Panc1 (cell line): ENCODE results near the gene ME2. TPM values are rescaled to one million over a fixed set of nuclear protein-coding genes. Genes with fewer than 3 reads are reported as not detected.

ENCODE experiments used
- ATAC-seq: fragments of 200-7000 bp; cut with Tn5 transposase; 2 replicates; pipeline ENCODE4 v1.9.1; 2020; ENCODE audit warnings: mild to moderate bottlenecking, moderate library complexity
- BruUV-seq: library from RNA; stranded (reverse); fragments of 400-500 nt; replicated peaks from 2 replicates; lab custom pipeline; 2021; lab: Mats Ljungman, UMichigan
- CTCF ChIA-PET: fragments of 300-600 bp; sonication (Branson Sonifier 250); formaldehyde crosslinking; loops from one replicate; lab custom pipeline; 2022; ENCODE audit warnings: antibody characterized with exemption; lab: Charles Lee
- POLR2A ChIA-PET: fragments of 300-600 bp; sonication (Branson Sonifier 250); formaldehyde crosslinking; loops from one replicate; lab custom pipeline; 2022; ENCODE audit warnings: antibody characterized with exemption; lab: Charles Lee
- DNase-seq: peaks from one replicate; pipeline ENCODE4 v3.0.0-alpha.2; 2010; ENCODE audit warnings: low read depth, low spot score
- H3K27ac ChIP-seq: 2 replicates; pipeline ENCODE4 v1.5.1; 2011; ENCODE audit warnings: mild to moderate bottlenecking, low read length, inconsistent platforms
- H3K27me3 ChIP-seq: fragments of 200-500 bp; sonication (Bioruptor generic); 2 replicates; pipeline ENCODE4 v1.6.0; 2014; ENCODE audit warnings: low read length, inconsistent platforms; ENCODE audit not compliant: control insufficient read depth, insufficient read depth
- H3K36me3 ChIP-seq: fragments of 200-500 bp; sonication (Bioruptor generic); 2 replicates; pipeline ENCODE4 v1.5.1; 2014; ENCODE audit warnings: inconsistent platforms, mild to moderate bottlenecking, low read length, moderate library complexity; ENCODE audit not compliant: control insufficient read depth, insufficient read depth
- H3K4me1 ChIP-seq: 2 replicates; pipeline ENCODE4 v1.5.1; 2011; ENCODE audit warnings: inconsistent platforms, mild to moderate bottlenecking, low read length, moderate library complexity; ENCODE audit not compliant: control insufficient read depth, insufficient read depth
- H3K4me3 ChIP-seq, 2 experiments: 2 replicates each; pipeline ENCODE4 v1.5.1; 2011 to 2012; ENCODE audit warnings: low read depth in 2 of 2, low read length in 2 of 2, mild to moderate bottlenecking in 2 of 2, inconsistent platforms in 1 of 2, moderate library complexity in 1 of 2
- H3K9me3 ChIP-seq: fragments of 200-500 bp; sonication (Bioruptor generic); 2 replicates; pipeline ENCODE4 v1.5.1; 2014; ENCODE audit warnings: low read depth, mild to moderate bottlenecking, inconsistent platforms, low read length, moderate library complexity; ENCODE audit not compliant: control insufficient read depth, insufficient read depth
- CTCF ChIP-seq: fragments of 450-650 bp; IDR thresholded peaks from 2 replicates; pipeline ENCODE4 v1.5.1; 2017; ENCODE audit warnings: mild to moderate bottlenecking
- POLR2AphosphoS5 ChIP-seq: IDR thresholded peaks from 2 replicates; pipeline ENCODE4 v1.6.1; 2012; ENCODE audit warnings: mild to moderate bottlenecking, low read depth, low read length, moderate library complexity
- REST ChIP-seq, 2 experiments: IDR thresholded peaks; 2 replicates each; pipeline ENCODE4 v1.6.1; 2011 to 2012; ENCODE audit warnings: low read depth in 2 of 2, control low read depth in 1 of 2, low read length in 1 of 2, mild to moderate bottlenecking in 1 of 2, moderate library complexity in 1 of 2; ENCODE audit not compliant: insufficient read depth in 1 of 2
- SIN3A ChIP-seq: IDR thresholded peaks from 2 replicates; pipeline ENCODE4 v1.6.1; 2012; ENCODE audit warnings: low read depth, mild to moderate bottlenecking, low read length, moderate library complexity, borderline replicate concordance; ENCODE audit not compliant: insufficient read depth
- in situ Hi-C: cut with HindIII; loops from 2 replicates; pipeline ENCODE4 v1.10.0; 2016; ENCODE audit warnings: low sequenced_read_pairs, low pct_unique_long_range_greater_than_20kb
- intact Hi-C: fragments of 100-400 bp; cut with micrococcal nuclease; formaldehyde crosslinking; loops from one replicate; pipeline ENCODE4 v1.10.0; 2022; ENCODE audit not compliant: unreplicated experiment
- total RNA-seq: library from RNA; stranded (reverse); gene quantifications from one replicate; pipeline ENCODE4 v1.2.1, GENCODE V29; 2021; ENCODE audit not compliant: unreplicated experiment

ME2 gene
- total RNA-seq, 1 experiment from 2014 or later, result 38.2 TPM

- H3K4me1 ChIP-seq, result peaks cover 18% of the 10 kb centered on the region
- in situ Hi-C loops, result no loop called here
- ChIA-PET POLR2A (interaction anchor here (0.7 kb wide), 2 partner anchors 77 to 104 kb away, joined by 3 to 12 read pairs; no protein-coding TSS in a partner anchor), CTCF (no interaction called here)
- H3K27ac ChIP-seq, result peak within 1 kb of the TSS; percentile 91
- DNase-seq (no peak), ATAC-seq (peak; percentile 99)
- no TSS peak for BruUV-seq
- H3K4me3 ChIP-seq, result peak within 1 kb of the TSS; percentile 76 to 84
- no peaks in the 10 kb centered on the region for H3K9me3 ChIP-seq
- H3K36me3 ChIP-seq, result no peaks in the 10 kb centered on the region; the same call in 1 of the 2 replicates
- no peaks in the 10 kb centered on the region for H3K27me3 ChIP-seq
- TF ChIP-seq CTCF (no peak), POLR2AphosphoS5 (peak; percentile 81), SIN3A (no peak; the same call in 1 of the 2 replicates)
- intact Hi-C loops, result no loop called here
These were observed 89.1 kb downstream of the ME2 start, which contains the start of gene ELAC1 for GRCh38 chr18:50967714-50968661. Gene ELAC1, plus strand, starts transcription at chr18:50968040. Its CDS starts 6,365 bp downstream, at chr18:50974405.

- ChIA-PET POLR2A (no interaction called here), CTCF (no interaction called here)
- BruUV-seq, result no TSS peak
- TF ChIP-seq REST (IDR thresholded peaks at IDR 0.05; ENCODE audit: insufficient read depth in 1 of 2, low read depth in 2 of 2, low read length in 1 of 2) (no peak), SIN3A (no peak), CTCF (no peak)
- H3K4me3 ChIP-seq, result no peak overlapping the region
- DNase-seq, result no peak
- no peaks in the 10 kb centered on the region for H3K27me3 ChIP-seq
- intact Hi-C loops (no loop called here), in situ Hi-C loops (no loop called here)
- H3K27ac ChIP-seq, result no peak overlapping the region
- H3K4me1 ChIP-seq, result peaks cover 18% of the 10 kb centered on the region
- no peak for ATAC-seq
- no peaks in the 10 kb centered on the region; the same call in 1 of the 2 replicates for H3K36me3 ChIP-seq
- no peaks in the 10 kb centered on the region for H3K9me3 ChIP-seq
These were observed 90.5 kb downstream of the ME2 start for GRCh38 chr18:50969448-50969847.
